ENCODE measurements around the gene SGPP1.
"Not testable (repeated sequence)": the region's sequence is repeated elsewhere in the genome, so short reads cannot be mapped to it uniquely, and the experiment has no call there.

Gene SGPP1

DNA sequence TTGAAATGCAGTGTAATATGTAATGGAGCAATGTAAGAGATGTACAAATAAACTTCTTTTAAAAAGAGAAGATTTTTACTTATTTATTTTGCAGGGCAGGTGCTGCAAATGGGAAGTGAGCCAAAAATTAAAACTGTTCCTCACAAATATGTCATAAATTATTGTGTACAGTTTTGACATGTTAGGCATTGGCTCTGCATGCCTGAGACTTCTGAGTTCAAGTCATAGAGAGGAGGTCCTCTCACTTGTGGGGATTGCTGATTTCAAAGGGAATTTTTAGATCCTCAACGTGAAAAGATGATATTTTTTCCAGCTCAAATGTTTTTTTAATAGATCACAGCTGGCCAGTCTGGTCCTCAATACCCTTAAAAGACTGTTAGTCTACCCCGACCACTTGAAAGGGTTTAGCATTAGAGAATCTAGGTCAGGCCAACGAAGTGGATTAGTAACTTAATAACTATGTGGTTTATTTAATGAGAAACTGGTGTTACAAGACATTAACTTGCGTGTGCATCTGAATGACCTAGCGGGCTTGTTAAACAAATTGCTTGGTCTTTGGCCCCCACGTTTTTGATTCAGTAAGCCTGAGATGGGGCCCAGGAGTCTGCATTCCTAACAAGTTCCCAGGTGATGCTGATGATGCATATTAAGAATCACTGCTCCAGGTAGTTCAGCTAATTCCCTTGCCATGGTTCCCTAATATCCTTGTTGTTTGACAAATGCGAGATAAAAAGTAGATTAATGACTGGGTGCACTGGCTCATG, 55.3 kb downstream of the SGPP1 start:
- no peak for DNase-seq (ENCODE audit: low read depth)

- no peak for DNase-seq (ENCODE audit: low read depth)
These were observed 55.9 kb downstream of the SGPP1 start for GRCh38 chr14:63671987-63672386.

DNA sequence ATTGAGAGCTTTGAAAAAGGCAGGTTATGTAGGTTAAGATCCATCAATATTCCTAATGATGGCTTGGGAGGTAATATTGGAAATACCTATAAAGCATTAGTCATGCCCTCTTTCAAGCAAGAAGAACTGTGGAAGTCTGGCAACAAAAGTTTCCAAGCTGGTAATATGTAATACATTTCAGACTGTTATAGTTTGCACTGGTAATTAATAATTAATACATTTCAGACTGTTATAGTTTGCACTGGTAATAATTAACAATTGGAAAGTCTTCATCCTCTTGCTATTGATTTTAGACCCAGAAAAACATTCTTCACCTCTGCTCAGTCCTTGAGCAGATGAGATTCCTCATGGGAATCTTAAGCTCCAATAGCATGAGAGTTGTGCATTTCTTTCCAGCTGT, 57.2 kb downstream of the SGPP1 start:
- DNase-seq (ENCODE audit: low read depth) = no peak

DNA sequence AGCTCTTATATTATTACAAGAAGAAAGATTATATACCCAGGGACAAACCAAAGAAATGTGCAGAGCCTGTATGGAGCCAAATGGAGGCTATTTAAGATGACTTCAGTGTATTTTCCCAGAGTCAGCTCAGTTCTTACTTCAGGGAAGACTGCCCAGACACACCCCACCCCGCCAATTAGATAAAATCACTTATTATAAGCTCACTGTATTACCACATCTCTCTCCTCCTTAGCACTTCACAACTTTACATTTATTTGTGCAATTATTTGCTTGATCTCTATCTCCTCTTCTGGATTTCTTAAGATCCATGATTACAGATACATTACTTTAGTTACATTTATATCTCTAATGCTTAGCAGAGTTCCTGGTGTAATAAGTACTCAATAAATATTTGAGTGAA, 61.5 kb downstream of the SGPP1 start:
- no peak for DNase-seq (ENCODE audit: low read depth)

DNA sequence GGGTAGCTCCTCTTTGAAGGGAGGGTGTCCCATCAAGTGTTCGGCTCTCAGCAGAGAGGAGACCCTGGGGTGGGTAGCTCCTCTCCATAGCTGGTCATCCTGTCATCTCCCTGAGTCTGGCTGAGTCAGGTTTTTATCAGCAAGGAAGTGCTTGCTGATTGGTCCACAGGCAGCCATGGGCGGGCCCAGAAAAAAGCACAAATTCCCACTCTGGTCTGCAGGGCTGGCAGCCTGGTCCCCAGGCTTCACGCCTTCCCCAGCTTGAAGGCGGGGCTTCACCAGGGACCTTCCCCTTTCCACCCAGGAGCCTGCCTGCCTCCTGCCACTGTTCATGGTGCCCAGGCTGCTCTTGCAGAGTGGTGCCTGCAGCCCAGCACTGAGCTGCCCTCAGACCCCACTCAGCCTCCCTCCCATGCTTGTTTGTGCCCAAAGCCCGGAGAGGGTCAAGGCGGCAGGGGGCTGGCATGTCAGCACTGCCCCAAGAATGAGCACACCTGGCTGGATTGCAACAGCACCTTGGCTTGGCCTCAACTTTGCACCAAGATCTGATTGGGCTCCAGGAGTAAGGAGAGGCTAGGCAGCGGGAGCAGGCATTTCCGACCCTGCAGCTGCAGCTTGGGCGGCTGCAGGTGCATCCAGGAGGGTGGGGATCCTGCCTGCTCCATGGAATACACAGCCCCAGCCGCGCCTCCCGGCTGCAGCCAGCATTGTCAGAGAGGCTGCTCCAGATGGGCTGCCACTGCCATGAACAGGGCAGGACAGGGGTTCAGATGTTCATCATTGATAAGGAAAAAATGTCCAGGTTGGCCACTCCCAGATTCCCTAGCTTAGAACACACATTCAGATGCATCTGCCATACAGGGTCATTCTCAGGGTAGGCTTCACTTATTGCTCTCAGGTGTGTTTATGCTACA, 64.2 kb downstream of the SGPP1 start:
- DNase-seq (ENCODE audit: low read depth) = no peak

DNA sequence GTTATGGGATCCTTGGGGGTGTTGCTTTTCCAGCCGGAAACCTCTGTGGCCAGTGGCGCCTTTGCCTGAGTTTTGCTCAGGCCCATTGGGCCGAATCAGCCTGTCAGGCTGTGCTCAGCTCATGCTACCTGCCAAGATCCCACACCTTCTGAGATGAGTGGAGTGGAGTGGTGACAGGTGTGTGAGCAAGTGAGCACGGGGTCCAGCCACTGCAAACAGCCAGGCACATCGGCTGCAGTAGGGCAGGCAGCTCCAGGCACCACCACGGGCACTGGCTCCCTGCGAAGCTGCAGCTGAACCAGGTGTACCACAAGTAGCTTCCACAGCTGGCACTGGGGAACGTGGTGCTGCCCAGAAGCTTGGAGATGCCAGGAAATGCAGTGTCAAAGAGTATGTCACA, 65.1 kb downstream of the SGPP1 start:
- no peak for DNase-seq (ENCODE audit: low read depth)

- DNase-seq (ENCODE audit: low read depth) = not testable (repeated sequence)
These were observed 66.0 kb downstream of the SGPP1 start for GRCh38 chr14:63661881-63662280.

GRCh38 chr14:63659726-63660125, 68.1 kb downstream of the SGPP1 start:
- DNase-seq (ENCODE audit: low read depth) = no peak

DNA sequence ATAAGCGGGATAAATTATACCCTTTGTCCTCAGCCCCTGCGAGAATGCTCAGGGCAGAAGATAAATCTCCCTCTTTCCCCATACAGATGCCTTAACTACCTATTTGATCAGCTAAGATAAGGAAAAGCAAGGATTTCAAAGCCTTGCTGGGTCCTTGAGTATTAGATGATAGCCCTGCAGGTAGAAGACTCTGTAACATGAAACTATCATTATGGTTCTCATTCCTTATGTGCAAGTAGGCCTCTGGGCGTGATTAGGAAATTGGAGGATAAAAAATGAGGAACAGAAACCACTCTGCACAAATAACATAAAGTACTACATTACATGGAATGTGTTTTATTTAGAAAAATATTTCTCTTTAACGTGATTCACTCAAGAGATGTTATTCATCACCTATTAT, 71.7 kb downstream of the SGPP1 start:
- no peak for DNase-seq (ENCODE audit: low read depth)

GRCh38 chr14:63654936-63655335, 72.9 kb downstream of the SGPP1 start:
- DNase-seq (ENCODE audit: low read depth) = no peak

- DNase-seq (ENCODE audit: low read depth) = no peak
These were observed 73.5 kb downstream of the SGPP1 start for GRCh38 chr14:63654346-63654745.

GRCh38 chr14:63652406-63652805, 75.5 kb downstream of the SGPP1 start:
- DNase-seq (ENCODE audit: low read depth) = no peak

DNA sequence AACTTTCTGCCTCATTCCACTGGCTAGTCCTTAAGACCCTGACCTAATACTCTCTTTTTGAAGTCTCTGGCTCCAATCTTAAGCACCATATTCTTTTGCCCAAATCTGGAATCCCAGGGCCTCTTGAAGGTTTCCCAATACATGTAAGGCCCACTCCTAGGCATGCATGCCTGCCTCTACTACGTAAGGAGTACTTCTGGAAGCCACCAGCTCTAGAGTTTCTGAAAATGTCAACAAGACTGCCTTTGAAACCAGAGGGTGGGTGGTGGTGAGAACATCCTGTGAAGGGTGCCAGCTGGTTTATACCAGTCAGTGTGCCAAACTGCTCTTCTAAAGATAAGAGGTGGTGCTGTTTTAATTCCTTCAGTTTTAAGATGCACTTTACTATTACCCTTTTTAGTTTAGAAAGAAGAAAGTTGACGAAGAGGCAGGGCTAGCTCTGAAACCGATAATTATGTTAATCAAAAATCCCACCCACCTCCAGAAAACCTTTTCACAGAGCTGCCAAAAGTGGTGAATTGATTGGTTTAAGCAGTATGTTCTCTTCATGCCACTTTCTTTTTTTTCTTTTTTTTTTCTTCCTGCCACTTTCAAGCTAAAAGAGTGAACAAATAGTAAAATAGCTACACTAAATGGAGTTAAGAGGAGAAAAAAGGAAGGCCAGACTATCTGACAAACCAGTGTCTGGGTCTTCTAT, 77.5 kb downstream of the SGPP1 start:
- peak; percentile 23 for DNase-seq (ENCODE audit: low read depth)

- no peak for DNase-seq (ENCODE audit: low read depth)
These were observed 80.0 kb downstream of the SGPP1 start for GRCh38 chr14:63647696-63648410.

- no peak for DNase-seq (ENCODE audit: low read depth)
These were observed 83.1 kb downstream of the SGPP1 start for GRCh38 chr14:63644741-63645140.

DNA sequence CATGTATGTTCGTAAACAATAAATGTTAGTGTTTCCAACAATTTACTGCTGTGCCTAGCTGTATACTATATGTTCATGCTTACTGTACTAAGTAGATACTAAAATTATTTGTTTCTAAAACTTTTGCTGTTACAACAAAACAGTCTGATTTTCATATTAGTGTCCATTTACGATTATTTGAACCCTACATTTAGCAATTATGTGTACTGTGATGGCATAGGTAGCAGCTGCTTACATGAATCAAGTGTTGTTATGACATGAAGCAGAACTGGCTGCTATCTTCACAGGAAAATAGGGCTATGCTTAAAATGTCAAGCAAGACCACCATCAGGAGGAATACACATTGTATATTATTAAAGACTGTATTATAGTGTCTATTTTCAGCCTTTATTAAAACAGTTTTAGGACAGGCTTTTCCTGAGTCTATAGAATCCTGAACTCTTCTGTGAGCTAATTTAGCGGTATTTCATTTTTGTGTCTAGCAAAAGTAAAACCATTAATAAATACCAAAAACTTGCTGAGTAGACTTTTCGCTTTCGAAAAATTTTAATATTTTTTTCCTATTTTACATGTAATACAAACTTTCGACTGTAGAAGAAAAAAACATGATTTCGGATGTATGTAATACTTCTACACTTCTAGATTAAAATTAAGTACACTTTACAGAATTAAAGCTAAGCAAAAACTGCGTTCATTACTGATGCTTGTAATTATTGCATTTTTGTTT, 85.0 kb downstream of the SGPP1 start:
- DNase-seq (ENCODE audit: low read depth) = no peak

GRCh38 chr14:63642229-63642611, 85.6 kb downstream of the SGPP1 start:
- DNase-seq (ENCODE audit: low read depth) = peak; percentile 63

DNA sequence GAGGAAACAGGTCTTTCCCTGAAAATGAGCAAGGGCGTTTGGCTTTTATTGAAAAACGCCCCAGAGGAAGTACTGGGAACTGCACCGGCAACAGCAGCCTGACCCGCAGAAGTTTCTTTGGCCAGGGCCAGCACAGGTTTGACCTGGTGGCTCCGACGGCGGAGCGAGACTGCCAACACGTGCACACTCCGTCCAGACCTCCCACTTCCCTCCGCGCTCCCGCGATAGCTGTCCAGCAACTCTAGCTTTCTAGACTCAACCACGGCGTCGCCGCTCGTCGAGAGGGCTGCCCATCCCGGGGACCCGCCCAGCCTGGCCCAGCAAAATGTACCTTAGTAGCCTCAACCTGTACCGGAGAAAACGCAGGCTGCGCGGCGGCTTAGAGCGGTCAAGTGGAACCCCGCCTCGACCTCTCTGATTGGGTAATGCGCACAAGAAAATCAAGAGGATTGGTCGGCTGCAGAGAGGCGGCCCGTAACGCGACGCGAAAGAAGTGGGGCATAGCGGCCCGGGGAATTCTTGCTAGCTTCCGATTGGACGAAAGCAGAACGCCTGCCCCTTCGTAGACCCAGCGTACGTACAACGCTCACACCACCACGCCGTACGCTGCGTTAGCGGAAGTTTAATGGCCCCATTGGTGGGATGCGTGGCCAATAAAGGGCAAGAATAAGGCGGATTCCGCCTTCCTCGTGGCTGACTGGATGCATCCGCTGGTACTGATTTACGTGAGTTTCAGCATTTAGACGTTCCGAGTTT, 86.2 kb downstream of the SGPP1 start, which contains the start of gene WDR89:
Gene WDR89, minus strand, starts transcription at position 399 of the 756 bp plus-strand sequence. CDS start 41,929 bp downstream, outside the sequence.
- DNase-seq (ENCODE audit: low read depth) = peak; percentile 94

DNA sequence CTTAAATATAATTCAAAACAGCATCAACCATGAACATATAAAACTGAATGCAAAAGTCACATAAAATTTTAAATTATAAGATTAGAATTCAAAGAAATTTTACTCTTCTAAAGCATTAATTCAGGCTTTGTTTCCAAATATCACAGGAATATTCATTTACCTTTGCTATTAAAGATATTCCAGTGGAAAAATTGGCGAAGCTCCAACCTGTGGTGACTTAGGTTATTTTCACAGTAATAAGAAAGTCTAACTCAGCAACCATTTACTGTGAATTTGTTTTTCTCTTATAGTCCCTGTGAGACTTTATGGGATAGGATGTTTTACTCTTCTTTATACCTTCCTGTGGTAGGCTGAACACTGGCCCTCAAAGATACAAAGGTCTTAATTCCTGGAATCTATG, 89.4 kb downstream of the SGPP1 start:
- no peak for DNase-seq (ENCODE audit: low read depth)

DNA sequence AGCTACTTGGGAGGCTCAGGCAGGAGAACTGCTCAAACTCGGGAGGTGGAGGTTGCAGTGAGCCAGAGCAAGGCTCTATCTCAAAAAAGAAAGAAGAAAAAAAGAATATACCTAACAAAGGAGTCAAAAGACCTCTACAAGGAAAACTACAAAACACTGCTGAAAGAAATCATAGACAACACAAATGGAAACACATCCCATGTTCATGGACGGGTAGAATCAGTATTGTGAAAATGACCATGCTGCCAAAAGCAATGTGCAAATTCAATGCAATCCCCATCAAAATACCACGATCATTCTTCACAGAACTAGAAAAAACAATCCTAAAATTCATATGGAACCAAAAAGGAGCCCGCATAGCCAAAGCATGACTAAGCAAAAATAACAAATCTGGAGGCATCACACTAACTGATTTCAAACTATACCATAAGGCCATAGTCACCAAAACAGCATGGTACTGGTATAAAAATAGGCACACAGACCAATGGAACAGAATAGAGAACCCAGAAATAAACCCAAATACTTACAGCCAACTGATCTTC, 91.7 kb downstream of the SGPP1 start:
- not testable (repeated sequence) for DNase-seq (ENCODE audit: low read depth)
